K562 (cell line): ENCODE data around the gene MYBPC3. TPM values are rescaled to one million over a fixed set of nuclear protein-coding genes. Genes with fewer than 3 reads are reported as not detected.

Experiments
- ATF1 ChIP-seq, 2 experiments: fragments of 450-650 bp in 1 of 2; IDR thresholded peaks; 2 replicates each; pipeline ENCODE4 v1.6.1; 2016; ENCODE audit warnings: missing compliant biosample characterization in 1 of 2, missing genetic modification characterization in 1 of 2
- CCAR2 ChIP-seq: fragments of 200-400 bp; formaldehyde crosslinking; IDR thresholded peaks from 2 replicates; pipeline ENCODE4 v1.6.1; 2017; ENCODE audit warnings: mild to moderate bottlenecking, low read depth, low read length
- DLX4 ChIP-seq: fragments of 250-450 bp; sonication (Bioruptor Pico); IDR thresholded peaks from 2 replicates; pipeline ENCODE4 v1.6.1; 2021; ENCODE audit warnings: mild to moderate bottlenecking
- FOXJ2 ChIP-seq: fragments of 200-800 bp; sonication (Bioruptor generic); IDR thresholded peaks from 2 replicates; pipeline ENCODE4 v1.6.1; 2016; ENCODE audit warnings: missing genetic modification characterization, missing compliant biosample characterization
- HNRNPUL1 ChIP-seq: fragments of 200-400 bp; formaldehyde crosslinking; IDR thresholded peaks from 2 replicates; pipeline ENCODE4 v1.6.1; 2017; ENCODE audit warnings: low read length
- LARP7 ChIP-seq: fragments of 450-650 bp; IDR thresholded peaks from 2 replicates; pipeline ENCODE4 v1.6.1; 2016
- MAFF ChIP-seq: IDR thresholded peaks from 2 replicates; pipeline ENCODE4 v1.6.1; 2012; ENCODE audit warnings: low read length, improper control_type of control experiment
- NR0B1 ChIP-seq: fragments of 450-650 bp; IDR thresholded peaks from one replicate; pipeline ENCODE4 v1.6.1; 2018; ENCODE audit warnings: mild to moderate bottlenecking, moderate library complexity; ENCODE audit not compliant: partially characterized antibody
- RFX5 ChIP-seq: IDR thresholded peaks from 2 replicates; pipeline ENCODE4 v1.6.1; 2011; ENCODE audit warnings: low read depth, mild to moderate bottlenecking, improper control_type of control experiment, low read length
- SIN3A ChIP-seq, 2 experiments: fragments of 150-350 bp in 1 of 2; IDR thresholded peaks; 2 replicates each; pipeline ENCODE4 v1.6.1; 2011 to 2016; ENCODE audit warnings: borderline replicate concordance in 2 of 2, low read depth in 2 of 2, low read length in 2 of 2, mild to moderate bottlenecking in 2 of 2, moderate library complexity in 2 of 2; ENCODE audit not compliant: control insufficient read depth in 1 of 2
- UBTF ChIP-seq, 2 experiments: IDR thresholded peaks; 2 replicates each; pipeline ENCODE4 v1.6.1; 2012; ENCODE audit warnings: improper control_type of control experiment in 2 of 2, low read depth in 2 of 2, low read length in 2 of 2, borderline replicate concordance in 1 of 2
- ZBTB17 ChIP-seq: fragments of 450-650 bp; formaldehyde crosslinking; IDR thresholded peaks from 2 replicates; pipeline ENCODE4 v1.4.0; 2020; ENCODE audit warnings: mild to moderate bottlenecking
- ZBTB2 ChIP-seq: fragments of 450-650 bp; IDR thresholded peaks from 2 replicates; pipeline ENCODE4 v1.6.1; 2016; ENCODE audit warnings: antibody characterized with exemption
- ZFP36 ChIP-seq: fragments of 150-350 bp; IDR thresholded peaks from 2 replicates; pipeline ENCODE4 v1.6.1; 2018; ENCODE audit warnings: low read length, low read depth; ENCODE audit not compliant: partially characterized antibody
- ZNF24 ChIP-seq: fragments of 450-650 bp; IDR thresholded peaks from 2 replicates; pipeline ENCODE4 v1.6.1; 2016
- ZNF398 ChIP-seq: fragments of 250-450 bp; sonication (Bioruptor Pico); IDR thresholded peaks from 2 replicates; pipeline ENCODE4 v1.8.0; 2021; ENCODE audit warnings: moderate library complexity, mild to moderate bottlenecking, inconsistent platforms
- ZNF511 ChIP-seq: sonication (generic); formaldehyde crosslinking; IDR thresholded peaks from 2 replicates; pipeline ENCODE4 v1.8.0; 2022; ENCODE audit warnings: mild to moderate bottlenecking, missing genetic modification reagents
- ZNF707 ChIP-seq: fragments of 250-450 bp; sonication (Bioruptor Pico); conservative IDR thresholded peaks from 2 replicates; pipeline ENCODE4 v1.8.0; 2022; ENCODE audit warnings: inconsistent platforms, mild to moderate bottlenecking, moderate library complexity
- ZNF75A ChIP-seq: fragments of 450-650 bp; formaldehyde crosslinking; IDR thresholded peaks from 2 replicates; pipeline ENCODE4 v1.4.0; 2020; ENCODE audit warnings: mild to moderate bottlenecking
- polyA plus RNA-seq, 8 experiments: library from polyadenylated mRNA; depleted of rRNA in 4 of 8; stranded (reverse) in 5 of 8; unstranded in 3 of 8; fragments of >200 nt; fragmentation: Nextera tagmentation in 2 of 8; fragmentation: Illumina TruSeq in 1 of 8; extraction: Ambion mirVana in 2 of 8; extraction: Trizol in 1 of 8; gene quantifications; 2 replicates each; pipeline versions ENCODE4 v1.2.1 to v1.2.3, GENCODE V29; 2011 to 2014; ENCODE audit warnings: inconsistent platforms in 1 of 8, missing spikeins in 1 of 8
- total RNA-seq, 7 experiments: library from RNA; depleted of rRNA in 6 of 7; stranded (reverse); fragments of >200 nt in 6 of 7; fragmentation: Illumina TruSeq in 2 of 7; extraction: Trizol in 2 of 7; gene quantifications; 2 replicates each; pipeline versions ENCODE4 v1.2.1 to v1.2.3, GENCODE V29; 2011 to 2021; ENCODE audit warnings: low replicate concordance in 1 of 7

The MYBPC3 gene
- total and polyA plus RNA-seq, 9 of the 15 experiments (the other 6 are each of a cell fraction or from before 2014, with no cell fraction given), result 0.01 TPM; not detected in 8

- TF ChIP-seq SIN3A (IDR thresholded peaks at IDR 0.05; ENCODE audit: borderline replicate concordance in 2 of 2, control insufficient read depth in 1 of 2, low read depth in 2 of 2, low read length in 2 of 2) (peak in 1 of 2 experiments; percentile 34; a peak in 1 of 4 replicates), LARP7 (no peak), ZNF24 (no peak), NR0B1 (no peak), CCAR2 (no peak), ZBTB2 (peak; percentile 16; the same call in 1 of the 2 replicates), FOXJ2 (tag) (no peak), HNRNPUL1 (no peak), MAFF (no peak), RFX5 (no peak), ZBTB17 (CRISPR knock-in tag) (no peak), UBTF (IDR thresholded peaks at IDR 0.05; ENCODE audit: borderline replicate concordance in 1 of 2, low read depth in 2 of 2, low read length in 2 of 2) (0 out of 4 replicates have a peak, but pooled peaks of 1 of the 2 experiments have one; percentile 24), ZNF75A (CRISPR knock-in tag) (no peak), ZFP36 (no peak), ZNF511 (no peak; the same call in 1 of the 2 replicates), ZNF707 (no peak), ZNF398 (no peak), DLX4 (CRISPR knock-in tag) (no peak), ATF1 (CRISPR knock-in tag; IDR thresholded peaks at IDR 0.05) (no peak), ATF1 (tag; IDR thresholded peaks at IDR 0.05) (peak; percentile 87)
Observed at GRCh38 chr11:47378010-47378835, 25.7 kb upstream of the MYBPC3 start, which contains the start of gene SPI1 (continued).
